ENCODE results near the gene RPS6KA5.

Gene RPS6KA5

DNA sequence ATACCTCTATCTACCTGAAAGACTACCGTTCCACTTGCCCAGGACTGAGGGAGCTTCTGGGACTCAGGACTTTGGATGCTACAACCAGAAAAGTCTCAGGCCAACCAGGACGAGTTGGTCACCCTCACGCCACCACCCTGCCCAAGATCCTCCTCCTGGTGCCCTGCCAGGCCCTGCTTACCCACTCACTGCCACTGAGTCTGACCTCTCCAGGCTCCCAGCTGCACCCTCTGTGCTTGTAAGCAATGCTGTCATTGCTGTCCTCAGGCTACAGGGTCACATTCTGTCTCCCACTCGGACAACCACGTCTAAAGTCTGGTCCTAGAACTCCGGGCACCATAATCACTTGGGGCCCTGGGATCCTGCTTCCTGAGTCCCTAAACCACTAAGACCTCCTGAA, 253.4 kb downstream of the RPS6KA5 start:
- DNase-seq (ENCODE audit: low read depth, low spot score): no peak
- no peak overlapping the region for H3K4me3 ChIP-seq (ENCODE audit: low read length)

DNA sequence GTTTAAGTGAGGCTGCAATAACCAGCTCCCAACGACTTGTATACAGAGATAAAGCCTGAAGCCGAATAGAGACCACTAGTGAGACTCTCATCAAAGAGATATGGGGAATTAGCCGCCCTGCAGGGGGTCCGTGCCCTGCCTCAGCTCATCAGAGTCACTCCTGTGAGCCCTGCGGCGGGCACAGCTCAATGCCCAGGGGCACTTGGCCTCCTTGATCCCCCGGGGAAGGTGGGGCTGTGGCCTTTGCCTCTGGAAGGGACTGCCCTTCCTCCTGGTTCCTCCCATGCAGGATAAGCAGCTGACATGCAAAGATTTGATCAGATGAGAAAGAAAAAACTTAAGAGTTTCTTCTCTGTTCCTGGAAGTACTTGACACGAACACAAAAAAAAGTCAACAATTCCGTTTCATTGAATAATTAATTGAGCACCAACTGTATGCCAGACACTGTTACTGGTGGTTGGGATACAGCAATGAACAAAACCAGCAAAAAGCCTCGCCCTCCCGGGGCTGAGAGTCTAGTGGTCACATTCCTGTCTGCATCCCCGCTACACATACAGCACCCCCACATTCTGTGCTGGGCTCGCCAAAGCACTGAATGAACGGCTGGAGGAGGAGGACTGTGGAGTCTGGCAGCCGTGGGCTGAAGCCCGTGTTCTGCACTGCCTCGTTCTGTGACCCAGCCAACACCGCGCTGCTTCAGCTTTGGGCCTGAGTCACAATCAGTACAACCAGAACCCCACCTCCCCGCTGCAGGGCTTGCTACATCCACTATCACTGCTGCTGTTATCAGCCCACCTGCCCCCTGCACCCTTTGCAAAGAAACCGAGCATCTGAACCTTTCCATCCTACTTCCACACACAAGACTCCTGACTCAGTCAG, 254.5 kb downstream of the RPS6KA5 start:
- H3K4me3 ChIP-seq (ENCODE audit: low read length): no peak overlapping the region
- no peak for DNase-seq (ENCODE audit: low read depth, low spot score)

DNA sequence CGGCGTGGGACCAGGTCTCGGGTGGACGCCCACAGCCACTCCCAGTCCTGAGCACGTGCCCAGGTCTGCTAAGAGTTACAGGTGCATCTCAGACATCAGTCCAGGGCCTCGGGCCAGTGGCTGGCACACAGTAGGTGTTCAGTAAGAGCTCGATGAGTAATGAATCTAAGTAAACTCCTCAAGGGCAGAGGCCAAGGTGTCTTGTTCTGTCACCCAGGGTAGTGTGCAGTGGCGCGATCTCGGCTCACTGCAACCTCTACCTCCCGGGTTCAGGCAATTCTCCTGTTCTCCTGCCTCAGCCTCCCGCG, 255.4 kb downstream of the RPS6KA5 start:
- no peak overlapping the region for H3K4me3 ChIP-seq (ENCODE audit: low read length)
- DNase-seq (ENCODE audit: low read depth, low spot score): no peak

DNA sequence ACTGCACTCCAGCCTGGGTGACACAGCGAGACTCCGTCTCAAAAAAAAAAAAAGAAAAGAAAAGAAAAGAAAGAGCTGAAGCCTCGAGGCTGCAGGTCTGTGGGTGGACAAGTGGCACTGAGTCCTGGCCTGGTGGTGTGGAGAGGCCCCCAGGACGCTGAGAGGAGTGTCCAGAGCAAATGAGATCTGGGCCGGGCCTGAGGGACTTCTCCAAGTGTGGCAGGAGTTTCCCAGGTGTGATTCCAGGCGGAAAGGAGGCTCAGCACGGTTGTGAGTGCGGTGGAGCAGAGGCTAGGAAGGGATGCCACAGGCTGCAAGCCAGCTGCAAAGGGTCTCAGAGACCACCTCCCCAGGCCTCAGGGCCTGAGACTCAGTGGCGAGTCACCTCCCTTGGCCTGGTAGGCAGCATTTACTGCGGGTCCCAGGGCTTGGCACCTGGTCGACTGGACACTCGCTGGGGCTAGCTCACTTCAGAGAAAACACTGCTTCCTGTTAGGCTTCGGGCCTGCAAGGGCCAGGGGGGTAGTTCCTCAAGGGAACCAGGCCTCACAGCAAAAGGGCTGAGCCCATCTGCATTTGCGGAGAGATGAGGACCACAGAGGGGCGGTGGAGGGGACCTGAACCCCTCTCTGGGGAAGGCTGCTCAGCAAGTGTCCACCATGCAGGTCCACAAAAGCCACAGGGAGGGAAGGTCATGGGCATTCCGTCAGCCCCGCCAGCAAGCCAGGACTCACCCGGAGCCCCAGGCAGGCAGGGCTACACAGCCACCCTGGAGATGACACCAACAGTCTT, 256.0 kb downstream of the RPS6KA5 start:
- DNase-seq (ENCODE audit: low read depth, low spot score): no peak

DNA sequence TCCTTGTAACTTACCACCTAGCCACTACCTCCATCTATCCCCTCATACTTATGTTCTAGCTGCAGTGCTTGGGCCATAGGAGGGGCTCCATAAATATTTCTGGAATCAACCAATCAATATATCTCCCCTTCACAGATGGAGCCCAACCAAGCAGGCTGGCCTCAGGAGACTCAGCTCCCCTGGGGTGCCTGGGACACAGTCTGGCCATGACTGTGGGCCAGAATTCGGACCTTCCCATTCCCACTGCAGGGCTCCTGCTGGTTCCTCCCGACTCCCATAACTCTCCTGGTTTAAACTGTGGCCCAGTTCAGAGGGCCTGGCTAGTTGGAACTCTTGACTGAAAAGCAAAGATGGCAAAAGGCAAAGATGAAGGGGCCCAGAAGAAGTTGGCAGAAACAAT, 257.2 kb downstream of the RPS6KA5 start:
- no peak for DNase-seq (ENCODE audit: low read depth, low spot score)
- H3K4me3 ChIP-seq (ENCODE audit: low read length): no peak overlapping the region

More for the DNA sequence above, 256.0 kb downstream of the RPS6KA5 start:
- no peak overlapping the region for H3K4me3 ChIP-seq (ENCODE audit: low read length)

GRCh38 chr14:90799420-90799819, 261.0 kb downstream of the RPS6KA5 start:
- DNase-seq (ENCODE audit: low read depth, low spot score): no peak
- no peak overlapping the region for H3K4me3 ChIP-seq (ENCODE audit: low read length)

GRCh38 chr14:90797919-90798318, 262.5 kb downstream of the RPS6KA5 start:
- H3K4me3 ChIP-seq (ENCODE audit: low read length): no peak overlapping the region
- no peak for DNase-seq (ENCODE audit: low read depth, low spot score)
